Fibroblast of skin of abdomen (primary cell): ENCODE data around the gene LAPTM5. TPM values are rescaled to one million over a fixed set of nuclear protein-coding genes. Genes with fewer than 3 reads are reported as not detected.
A peak's percentile ranks its signal among the peaks of the same experiment; 100 is the strongest.
"Not testable (repeated sequence)": the region's sequence is repeated elsewhere in the genome, so short reads cannot be mapped to it uniquely, and the experiment has no call there.

ENCODE experiments used
- DNase-seq: peaks from one replicate; pipeline ENCODE4 v3.0.0-alpha.2; 2013
- polyA plus RNA-seq, 2 experiments: library from polyadenylated mRNA; unstranded; fragments of 120-200 nt; gene quantifications; one replicate each; pipeline ENCODE4 v1.2.1, GENCODE V29; 2013; ENCODE audit not compliant: insufficient read length in 2 of 2

Gene LAPTM5, protein sequence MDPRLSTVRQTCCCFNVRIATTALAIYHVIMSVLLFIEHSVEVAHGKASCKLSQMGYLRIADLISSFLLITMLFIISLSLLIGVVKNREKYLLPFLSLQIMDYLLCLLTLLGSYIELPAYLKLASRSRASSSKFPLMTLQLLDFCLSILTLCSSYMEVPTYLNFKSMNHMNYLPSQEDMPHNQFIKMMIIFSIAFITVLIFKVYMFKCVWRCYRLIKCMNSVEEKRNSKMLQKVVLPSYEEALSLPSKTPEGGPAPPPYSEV
- 0.45 TPM for polyA plus RNA-seq (2013, experiment 1 of 2; ENCODE audit: insufficient read length)
- polyA plus RNA-seq (2013, experiment 2 of 2; ENCODE audit: insufficient read length) = 0.29 TPM

DNA sequence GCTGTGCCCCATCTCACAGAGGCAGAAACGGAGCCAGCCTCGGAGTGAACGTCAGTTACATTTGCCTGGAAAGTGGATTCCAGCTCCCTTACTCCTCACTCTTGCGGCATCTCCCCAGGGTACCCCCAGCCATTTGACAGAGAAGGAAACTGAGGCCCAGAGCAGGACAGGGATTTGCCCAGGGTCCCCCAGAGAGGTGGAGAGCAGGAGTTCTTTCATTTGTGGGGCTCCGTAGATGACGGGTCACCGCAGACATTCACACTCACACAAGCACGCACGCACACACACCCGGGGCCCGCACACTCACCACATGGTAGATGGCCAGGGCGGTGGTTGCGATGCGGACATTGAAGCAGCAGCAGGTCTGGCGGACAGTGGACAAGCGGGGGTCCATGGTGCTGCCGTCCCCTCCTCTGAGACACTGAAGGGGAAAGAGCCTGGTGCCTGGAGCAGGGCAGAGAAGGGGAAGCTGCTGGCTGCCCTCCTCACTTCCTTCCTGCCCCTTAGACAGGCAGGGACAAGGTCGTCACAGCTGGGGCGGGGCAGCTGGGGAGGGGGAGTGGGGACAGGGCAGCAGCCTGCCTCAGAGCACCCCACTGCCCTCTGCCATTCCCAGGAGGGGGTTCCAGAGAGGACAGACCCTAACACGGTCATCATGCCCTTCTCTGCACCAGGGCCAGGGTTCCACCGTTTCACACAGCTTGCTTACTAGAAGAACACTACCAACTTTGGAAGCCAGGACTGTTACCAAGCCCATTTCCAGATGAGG, at the start of gene LAPTM5:
LAPTM5 (minus strand) TSS at position 423 of the 769 bp plus-strand sequence; CDS start at position 394, 29 bp downstream.
- no peak for DNase-seq

- no peak for DNase-seq
Measured at GRCh38 chr1:30806381-30807317, 49.1 kb upstream of the LAPTM5 start.

GRCh38 chr1:30805304-30806003, 47.9 kb upstream of the LAPTM5 start:
- no peak for DNase-seq

GRCh38 chr1:30804822-30805221, 47.2 kb upstream of the LAPTM5 start:
- no peak for DNase-seq

GRCh38 chr1:30804352-30804751, 46.8 kb upstream of the LAPTM5 start:
- DNase-seq = no peak

DNA sequence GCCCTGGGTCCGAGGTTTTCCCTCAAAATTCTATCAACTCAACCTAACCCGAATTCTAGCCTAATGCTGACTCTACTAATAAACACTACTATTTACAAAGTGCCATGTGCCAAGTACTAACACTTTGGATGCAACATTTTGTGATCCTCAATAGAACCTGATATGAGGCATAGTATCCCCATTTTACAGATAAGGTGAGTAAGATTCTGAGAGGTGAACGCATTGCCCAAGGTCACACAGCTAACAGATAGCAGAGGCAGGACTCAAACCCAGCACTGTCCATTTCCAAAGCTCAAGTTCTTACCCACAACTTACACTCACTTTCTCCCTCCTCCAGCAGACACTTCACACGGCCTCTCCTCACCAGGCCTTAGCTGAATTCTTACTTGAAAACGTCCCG, 46.0 kb upstream of the LAPTM5 start:
- DNase-seq = no peak

- DNase-seq = peak; percentile 55
Measured at GRCh38 chr1:30801771-30802198, 44.2 kb upstream of the LAPTM5 start.

GRCh38 chr1:30799233-30799511, 41.6 kb upstream of the LAPTM5 start:
- DNase-seq = no peak

- DNase-seq = no peak
Measured at GRCh38 chr1:30798389-30799232, 41.0 kb upstream of the LAPTM5 start.

GRCh38 chr1:30795026-30795425, 37.5 kb upstream of the LAPTM5 start:
- DNase-seq = no peak

DNA sequence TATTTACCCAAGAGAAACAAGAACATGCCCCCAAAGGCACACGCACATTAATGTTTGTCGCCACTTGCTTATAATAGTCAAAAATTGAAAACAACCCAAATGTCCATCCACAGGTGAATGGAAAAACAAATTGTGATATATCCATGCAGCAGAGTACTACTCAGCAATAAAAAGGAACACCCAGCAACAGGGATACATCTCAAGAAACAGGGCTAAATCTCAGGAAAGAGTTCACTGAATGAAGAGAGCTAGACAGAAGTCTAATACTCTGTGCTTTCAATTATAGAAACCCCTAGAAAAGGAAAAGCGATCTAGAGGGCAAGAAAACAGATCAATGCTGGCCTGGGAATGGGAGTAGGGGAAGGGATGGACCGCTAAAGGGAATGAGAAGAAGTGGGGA, 36.7 kb upstream of the LAPTM5 start:
- no peak for DNase-seq

DNA sequence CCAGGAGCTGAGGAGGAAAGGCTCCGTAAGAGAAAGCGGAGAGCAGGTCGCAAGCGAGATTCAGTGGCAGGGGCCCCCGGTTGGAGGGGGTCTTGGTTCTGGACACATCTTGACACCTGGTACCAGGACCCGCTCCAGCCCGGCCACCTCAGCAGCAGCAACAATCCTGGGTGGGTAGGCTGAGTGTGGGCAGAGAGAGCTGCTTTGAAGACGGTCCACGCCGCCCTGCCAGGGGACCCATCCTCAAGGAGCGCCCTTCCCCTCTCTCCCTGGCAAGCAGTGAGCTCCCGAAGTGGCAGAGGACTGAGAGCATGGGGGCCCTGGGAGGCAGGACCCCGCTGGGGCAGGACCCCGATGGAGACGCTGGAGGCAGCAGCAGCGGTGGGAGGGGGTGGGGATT, 35.6 kb upstream of the LAPTM5 start:
- no peak for DNase-seq

DNA sequence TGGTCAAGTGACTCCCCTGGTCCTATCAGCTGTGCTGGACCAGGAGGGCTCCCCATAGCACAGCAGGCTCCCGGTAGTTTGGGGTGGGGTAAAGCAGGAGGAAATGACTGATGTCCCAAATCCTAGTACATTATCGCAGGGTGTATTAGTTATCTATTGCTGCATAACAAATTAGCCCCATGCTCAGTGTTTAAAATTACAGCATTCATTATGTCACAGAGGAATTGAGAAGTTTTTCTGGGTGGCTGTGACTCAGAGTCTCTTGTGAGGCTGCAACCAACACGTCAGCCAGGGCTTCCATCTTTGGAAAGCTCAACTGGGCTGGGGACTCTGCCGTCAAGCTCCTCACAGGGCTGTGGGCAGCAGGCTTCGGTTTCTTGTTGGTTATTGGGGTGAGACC, 34.3 kb upstream of the LAPTM5 start:
- DNase-seq = no peak

DNA sequence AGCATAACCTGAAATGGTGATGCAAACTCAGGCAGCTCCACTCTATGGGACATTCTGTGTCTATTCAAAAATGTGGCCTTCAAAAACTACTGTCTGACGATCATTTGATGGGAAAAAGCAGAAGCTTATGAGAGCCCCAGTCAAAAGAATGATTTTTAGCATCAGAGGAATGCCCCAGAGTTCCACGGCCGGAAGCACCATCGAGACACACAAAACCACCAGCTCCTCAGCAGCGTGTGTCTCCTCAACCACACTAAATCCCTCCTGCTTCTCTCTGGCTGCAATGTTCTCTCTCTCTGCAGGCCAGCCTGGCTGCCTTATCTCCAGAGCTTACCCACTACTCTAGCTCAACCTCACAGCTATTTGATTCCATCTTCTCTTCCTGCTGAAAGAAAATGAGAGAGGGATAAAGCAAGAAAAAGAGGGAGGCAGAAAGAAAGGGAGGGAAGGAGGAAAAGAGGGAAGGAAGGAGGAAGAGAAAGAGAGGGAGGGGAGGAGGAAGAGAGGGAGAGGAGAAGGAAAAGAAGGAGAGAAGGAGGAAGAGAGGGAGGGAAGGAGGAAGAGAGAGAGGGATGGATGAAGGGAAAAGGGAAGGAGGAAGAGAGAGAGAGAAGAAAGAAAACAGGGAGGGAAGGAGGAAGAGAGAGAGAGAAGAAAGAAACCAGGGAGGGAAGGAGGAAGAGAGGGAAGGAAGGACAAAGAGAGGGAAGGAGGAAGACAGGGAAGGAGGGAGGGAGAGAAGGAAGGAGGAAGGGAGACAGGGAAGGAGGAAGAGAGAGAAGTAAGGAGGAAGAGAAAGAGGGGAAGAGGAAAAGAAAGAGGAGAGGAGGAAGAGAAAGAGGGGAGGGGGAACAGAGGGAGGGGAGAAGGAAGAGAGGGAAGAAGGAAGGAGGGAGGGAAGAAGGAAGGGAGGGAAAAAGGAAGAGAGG, 33.5 kb upstream of the LAPTM5 start:
- peak; percentile 22 for DNase-seq

- not testable (repeated sequence) for DNase-seq
Measured at GRCh38 chr1:30790256-30790525, 32.6 kb upstream of the LAPTM5 start.

GRCh38 chr1:30789388-30790255, 32.0 kb upstream of the LAPTM5 start:
- DNase-seq = no peak

DNA sequence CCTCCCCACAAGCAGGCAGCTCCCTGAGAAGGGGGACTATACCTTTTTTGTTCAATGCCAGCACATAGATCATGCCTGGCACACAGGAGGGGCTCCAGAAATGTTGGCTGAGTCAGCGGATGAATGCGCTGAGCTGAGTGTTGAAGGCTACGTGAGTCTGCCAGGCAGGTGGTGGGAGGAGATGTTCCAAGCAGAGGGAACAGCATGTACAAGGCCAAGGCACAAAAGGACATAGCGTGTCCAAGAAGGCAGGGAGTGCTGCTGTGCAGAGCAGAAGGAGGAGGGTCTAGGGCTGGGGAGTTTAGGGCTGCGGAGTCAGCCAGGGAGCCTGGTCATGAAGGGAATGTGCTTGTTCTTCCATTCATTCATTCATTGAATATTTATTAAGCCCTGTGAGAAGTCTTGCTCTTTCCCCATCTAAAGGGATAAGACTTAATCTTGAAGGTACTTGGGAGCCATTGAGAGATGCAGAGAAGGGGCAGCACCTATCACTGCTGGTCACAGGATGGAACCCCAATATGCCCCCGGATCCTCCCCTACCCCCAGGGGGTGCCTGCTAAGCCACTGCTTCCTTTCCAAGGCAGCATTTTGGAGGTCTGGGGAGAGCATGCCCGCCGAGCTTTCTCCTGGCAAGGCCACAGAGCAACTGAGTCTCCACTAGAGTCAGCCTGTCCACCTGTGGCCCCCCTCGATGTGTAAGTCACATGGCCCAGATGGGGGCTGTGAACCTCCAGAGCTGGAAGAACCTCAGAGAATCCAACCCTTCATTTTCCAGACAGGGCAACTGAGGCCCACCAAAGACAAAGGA, 31.2 kb upstream of the LAPTM5 start:
- DNase-seq = no peak

GRCh38 chr1:30787856-30788495, 30.4 kb upstream of the LAPTM5 start:
- DNase-seq = no peak
